ENCODE results near the gene TBP. TPM values are rescaled to one million over a fixed set of nuclear protein-coding genes. Genes with fewer than 3 reads are reported as not detected.
"Not testable (repeated sequence)": the region's sequence is repeated elsewhere in the genome, so short reads cannot be mapped to it uniquely, and the experiment has no call there.

TBP gene
- total RNA-seq, 1 donor from 2014 or later, result 8.6 TPM

DNA sequence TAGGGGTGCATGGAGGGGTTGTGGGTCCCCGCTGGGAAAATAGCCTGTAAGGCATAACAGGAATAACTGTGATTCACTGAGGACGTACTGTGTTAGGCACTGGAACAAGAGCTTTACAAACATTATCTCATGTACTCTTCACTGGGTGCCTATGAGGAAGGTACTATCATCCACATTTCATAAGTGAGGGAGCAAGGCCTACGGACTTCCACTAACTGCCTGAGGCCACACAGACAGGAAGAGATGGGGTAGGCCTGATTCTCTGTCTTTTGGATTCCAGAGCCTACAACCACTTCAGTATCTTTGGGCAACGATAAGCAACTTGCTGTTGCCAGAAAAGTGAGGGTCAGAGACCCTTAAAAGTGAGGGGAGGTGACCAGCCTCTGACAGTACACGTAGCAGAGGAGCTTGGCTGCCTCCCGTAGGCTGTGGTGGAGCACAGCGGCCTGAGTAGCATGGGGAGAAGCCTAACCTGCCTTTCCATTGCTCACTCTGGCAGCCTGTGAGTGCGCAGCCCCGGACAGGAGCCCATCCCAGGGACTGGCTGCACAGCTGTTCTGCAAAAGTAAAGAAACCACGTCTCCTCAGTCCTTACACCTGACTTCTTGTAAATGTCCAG, 31.5 kb upstream of the TBP start:
- H3K27me3 ChIP-seq (ENCODE audit: low read depth), result no peaks in the 10 kb centered on the region
- H3K9me3 ChIP-seq (replicated peaks), result no peaks in the 10 kb centered on the region
- TF ChIP-seq, protein P1, sequence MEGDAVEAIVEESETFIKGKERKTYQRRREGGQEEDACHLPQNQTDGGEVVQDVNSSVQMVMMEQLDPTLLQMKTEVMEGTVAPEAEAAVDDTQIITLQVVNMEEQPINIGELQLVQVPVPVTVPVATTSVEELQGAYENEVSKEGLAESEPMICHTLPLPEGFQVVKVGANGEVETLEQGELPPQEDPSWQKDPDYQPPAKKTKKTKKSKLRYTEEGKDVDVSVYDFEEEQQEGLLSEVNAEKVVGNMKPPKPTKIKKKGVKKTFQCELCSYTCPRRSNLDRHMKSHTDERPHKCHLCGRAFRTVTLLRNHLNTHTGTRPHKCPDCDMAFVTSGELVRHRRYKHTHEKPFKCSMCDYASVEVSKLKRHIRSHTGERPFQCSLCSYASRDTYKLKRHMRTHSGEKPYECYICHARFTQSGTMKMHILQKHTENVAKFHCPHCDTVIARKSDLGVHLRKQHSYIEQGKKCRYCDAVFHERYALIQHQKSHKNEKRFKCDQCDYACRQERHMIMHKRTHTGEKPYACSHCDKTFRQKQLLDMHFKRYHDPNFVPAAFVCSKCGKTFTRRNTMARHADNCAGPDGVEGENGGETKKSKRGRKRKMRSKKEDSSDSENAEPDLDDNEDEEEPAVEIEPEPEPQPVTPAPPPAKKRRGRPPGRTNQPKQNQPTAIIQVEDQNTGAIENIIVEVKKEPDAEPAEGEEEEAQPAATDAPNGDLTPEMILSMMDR (IDR thresholded peaks at IDR 0.05; ENCODE audit: borderline replicate concordance), result peak; percentile 16
- no peak overlapping the region for H3K4me3 ChIP-seq
- peak overlapping the region; percentile 82 for H3K27ac ChIP-seq (replicated peaks)
- DNase-seq, result no peak
- intact Hi-C loops (cut with micrococcal nuclease), result no loop called here
- H3K36me3 ChIP-seq, result no peaks in the 10 kb centered on the region
- H3K4me1 ChIP-seq, result peaks cover 28% of the 10 kb centered on the region

DNA sequence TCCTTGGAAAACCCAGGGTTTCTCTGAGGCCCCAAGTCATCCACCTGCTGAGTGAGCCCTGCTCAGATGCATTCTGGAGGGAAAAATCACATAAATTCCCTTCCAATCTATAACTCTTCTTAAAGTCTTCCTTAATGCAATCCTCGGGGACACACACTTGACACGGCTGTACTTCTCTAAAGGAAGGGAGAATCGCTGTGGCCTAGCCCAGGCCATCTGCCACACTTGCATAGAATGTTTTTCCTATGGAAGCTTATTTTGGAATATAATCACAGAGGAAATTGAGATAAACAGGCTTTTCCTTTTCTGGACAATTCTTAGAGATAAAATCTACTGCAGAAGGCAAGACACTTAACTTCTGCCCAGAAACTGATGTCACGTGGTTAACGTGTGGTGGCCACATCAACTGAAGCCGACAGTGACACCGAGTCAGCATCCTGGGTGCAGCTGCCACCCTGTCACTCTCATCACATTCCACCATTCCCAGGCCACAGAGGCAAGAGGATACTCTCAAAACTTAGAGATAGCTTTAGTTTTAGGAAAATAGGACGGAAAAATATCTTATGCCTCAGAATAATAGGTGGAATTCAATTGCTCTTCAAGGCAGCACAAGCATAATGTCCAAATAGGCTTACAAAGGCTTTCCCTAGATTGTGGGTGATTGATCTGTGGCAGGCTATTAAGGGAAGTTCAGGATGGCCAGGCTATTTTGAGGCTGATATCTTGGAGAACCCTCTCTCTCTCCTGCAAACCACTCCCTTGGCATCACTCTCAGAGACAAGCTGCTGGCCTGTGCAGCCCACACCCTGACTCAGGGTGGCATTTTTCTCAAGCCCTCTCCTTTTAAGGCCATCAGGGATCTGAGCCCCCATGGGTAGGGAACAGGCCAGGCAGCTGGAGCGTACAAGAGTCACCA, 30.7 kb upstream of the TBP start:
- Histone ChIP-seq H3K27me3 (ENCODE audit: low read depth) (no peaks in the 10 kb centered on the region), H3K36me3 (no peaks in the 10 kb centered on the region), H3K4me1 (peaks cover 28% of the 10 kb centered on the region), H3K4me3 (peak overlapping the region; percentile 16), H3K9me3 (replicated peaks) (no peaks in the 10 kb centered on the region), H3K27ac (replicated peaks) (peak overlapping the region; percentile 82)
- TF ChIP-seq, protein P1 (IDR thresholded peaks at IDR 0.05; ENCODE audit: borderline replicate concordance), result no peak
- DNase-seq, result no peak
- intact Hi-C loops (cut with micrococcal nuclease), result no loop called here

GRCh38 chr6:170524172-170524502, 30.0 kb upstream of the TBP start:
- H3K27me3 ChIP-seq (ENCODE audit: low read depth), result no peaks in the 10 kb centered on the region
- H3K27ac ChIP-seq (replicated peaks), result peak overlapping the region; percentile 82
- no peak for DNase-seq
- intact Hi-C loops (cut with micrococcal nuclease), result no loop called here
- no peaks in the 10 kb centered on the region for H3K9me3 ChIP-seq (replicated peaks)
- TF ChIP-seq, protein P1 (IDR thresholded peaks at IDR 0.05; ENCODE audit: borderline replicate concordance), result no peak
- H3K4me1 ChIP-seq, result peaks cover 28% of the 10 kb centered on the region
- peak overlapping the region; percentile 16 for H3K4me3 ChIP-seq
- no peaks in the 10 kb centered on the region for H3K36me3 ChIP-seq

DNA sequence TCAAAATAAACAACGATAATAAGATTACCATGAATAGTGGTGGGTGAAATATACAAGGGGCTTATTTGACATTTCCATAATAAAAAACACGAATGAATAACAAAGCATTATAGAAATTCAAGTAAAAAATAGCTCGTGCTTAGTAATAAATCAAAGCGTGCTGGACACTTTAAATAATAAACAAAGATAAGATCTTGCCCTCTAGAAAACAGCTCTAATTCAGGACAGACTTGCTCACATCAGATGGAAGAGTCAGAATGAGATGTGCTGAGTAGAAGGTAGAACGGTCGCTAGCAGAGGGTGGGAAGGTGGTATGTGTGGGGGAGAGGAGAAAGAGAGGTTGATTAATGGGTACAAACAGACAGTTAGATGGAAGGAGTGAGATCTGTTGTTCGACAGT, 28.4 kb upstream of the TBP start:
- no peak overlapping the region for H3K4me3 ChIP-seq
- intact Hi-C loops (cut with micrococcal nuclease), result loop anchor here (5.0 kb wide), 1 partner anchor 738 kb away; no protein-coding TSS in a partner anchor
- no peak for DNase-seq
- H3K27ac ChIP-seq (replicated peaks), result no peak overlapping the region
- H3K27me3 ChIP-seq (ENCODE audit: low read depth), result no peaks in the 10 kb centered on the region
- H3K4me1 ChIP-seq, result peaks cover 32% of the 10 kb centered on the region
- H3K9me3 ChIP-seq (replicated peaks), result no peaks in the 10 kb centered on the region
- TF ChIP-seq, protein P1 (IDR thresholded peaks at IDR 0.05; ENCODE audit: borderline replicate concordance), result no peak
- no peaks in the 10 kb centered on the region for H3K36me3 ChIP-seq

GRCh38 chr6:170527995-170528394, 26.2 kb upstream of the TBP start:
- DNase-seq; H3K9me3 ChIP-seq (replicated peaks); H3K27me3 ChIP-seq (ENCODE audit: low read depth); H3K36me3 ChIP-seq; H3K27ac ChIP-seq (replicated peaks); H3K4me3 ChIP-seq: not testable (repeated sequence)
- intact Hi-C loops (cut with micrococcal nuclease), result loop anchor here (5.0 kb wide), 1 partner anchor 741 kb away; no protein-coding TSS in a partner anchor
- H3K4me1 ChIP-seq, result peaks cover 23% of the 10 kb centered on the region

Measured in left ventricle myocardium inferior (tissue), 1 donor.